GM12878 (cell line): Measurements from ENCODE around the gene CD248.

ENCODE experiments used
- CEBPB ChIP-seq, 2 experiments: fragments of 150-350 bp in 1 of 2; IDR thresholded peaks; 2 replicates each; pipeline ENCODE4 v1.6.1; 2012 to 2014; ENCODE audit warnings: low read depth in 2 of 2, low read length in 2 of 2, borderline replicate concordance in 1 of 2, inconsistent platforms in 1 of 2
- MLLT1 ChIP-seq: fragments of 450-650 bp; IDR thresholded peaks from 2 replicates; pipeline ENCODE4 v1.6.1; 2016; ENCODE audit warnings: mild to moderate bottlenecking
- YY1 ChIP-seq: IDR thresholded peaks from 2 replicates; pipeline ENCODE4 v1.6.1; 2011; ENCODE audit warnings: low read depth, mild to moderate bottlenecking, low read length

- TF ChIP-seq MLLT1, result no peak
- no peak for TF ChIP-seq CEBPB (IDR thresholded peaks at IDR 0.05; ENCODE audit: borderline replicate concordance in 1 of 2, low read depth in 2 of 2, low read length in 2 of 2)
- TF ChIP-seq YY1, result no peak
These were observed 33.3 kb downstream of the CD248 start for GRCh38 chr11:66283461-66284105.
